ENCODE measurements around the gene PTPRG. TPM values are rescaled to one million over a fixed set of nuclear protein-coding genes. Genes with fewer than 3 reads are reported as not detected.

Gene PTPRG
- total RNA-seq, 2 experiments from 2014 or later = 0.03 to 0.05 TPM

- H3K9me3 Mint-ChIP-seq = no peaks in the 10 kb centered on the region
- H3K27ac ChIP-seq (ENCODE audit: low read depth in 1 of 2, low read length in 2 of 2) = no peak overlapping the region
- no peaks in the 10 kb centered on the region for H3K36me3 Mint-ChIP-seq (ENCODE audit: low read depth)
- H3K4me3 Mint-ChIP-seq = no peak overlapping the region
- no peaks in the 10 kb centered on the region for H3K4me1 Mint-ChIP-seq (ENCODE audit: low read depth)
- no peak for DNase-seq
- no peaks in the 10 kb centered on the region for H3K36me3 ChIP-seq (ENCODE audit: insufficient read depth, low read length)
- ChIA-PET CTCF (no interaction called here), POLR2A (no interaction called here)
- H3K9me3 ChIP-seq (ENCODE audit: control insufficient read depth in 1 of 2, insufficient read depth in 1 of 2, low read length in 2 of 2) = no peaks in the 10 kb centered on the region
- no peak overlapping the region for H3K4me3 ChIP-seq (ENCODE audit: low read length)
- no peak overlapping the region for H3K27ac Mint-ChIP-seq
- H3K27me3 ChIP-seq (ENCODE audit: control insufficient read depth in 1 of 2, insufficient read depth in 2 of 2, low read length in 2 of 2) = no peaks in the 10 kb centered on the region
- TF ChIP-seq CTCF (IDR thresholded peaks at IDR 0.05) = no peak
- intact Hi-C loops (cut with DNase I, micrococcal nuclease) = no loop called here
- H3K27me3 Mint-ChIP-seq = no peaks in the 10 kb centered on the region
- H3K4me1 ChIP-seq (ENCODE audit: insufficient read depth, low read length) = no peaks in the 10 kb centered on the region
- ATAC-seq (ENCODE audit: poor library complexity) = no peak
Measured at GRCh38 chr3:62039586-62039985, 478.2 kb downstream of the PTPRG start.

GRCh38 chr3:62041681-62042080 lies 480.3 kb downstream of the PTPRG start:
- no peaks in the 10 kb centered on the region for H3K9me3 ChIP-seq (ENCODE audit: control insufficient read depth in 1 of 2, insufficient read depth in 1 of 2, low read length in 2 of 2)
- no peaks in the 10 kb centered on the region for H3K36me3 ChIP-seq (ENCODE audit: insufficient read depth, low read length)
- H3K4me1 Mint-ChIP-seq (ENCODE audit: low read depth) = no peaks in the 10 kb centered on the region
- no peak overlapping the region for H3K4me3 ChIP-seq (ENCODE audit: low read length)
- POLR2A ChIA-PET = no interaction called here
- H3K27ac ChIP-seq (ENCODE audit: low read depth in 1 of 2, low read length in 2 of 2) = no peak overlapping the region
- ATAC-seq (ENCODE audit: poor library complexity) (no peak), DNase-seq (no peak)
- H3K4me3 Mint-ChIP-seq = no peak overlapping the region
- CTCF ChIA-PET = no interaction called here
- H3K27me3 ChIP-seq (ENCODE audit: control insufficient read depth in 1 of 2, insufficient read depth in 2 of 2, low read length in 2 of 2) = no peaks in the 10 kb centered on the region
- intact Hi-C loops (cut with DNase I, micrococcal nuclease) = no loop called here
- no peaks in the 10 kb centered on the region for H3K36me3 Mint-ChIP-seq (ENCODE audit: low read depth)
- H3K9me3 Mint-ChIP-seq = no peaks in the 10 kb centered on the region
- TF ChIP-seq CTCF (IDR thresholded peaks at IDR 0.05) = no peak
- H3K4me1 ChIP-seq (ENCODE audit: insufficient read depth, low read length) = no peaks in the 10 kb centered on the region
- no peaks in the 10 kb centered on the region for H3K27me3 Mint-ChIP-seq
- H3K27ac Mint-ChIP-seq = no peak overlapping the region

DNA sequence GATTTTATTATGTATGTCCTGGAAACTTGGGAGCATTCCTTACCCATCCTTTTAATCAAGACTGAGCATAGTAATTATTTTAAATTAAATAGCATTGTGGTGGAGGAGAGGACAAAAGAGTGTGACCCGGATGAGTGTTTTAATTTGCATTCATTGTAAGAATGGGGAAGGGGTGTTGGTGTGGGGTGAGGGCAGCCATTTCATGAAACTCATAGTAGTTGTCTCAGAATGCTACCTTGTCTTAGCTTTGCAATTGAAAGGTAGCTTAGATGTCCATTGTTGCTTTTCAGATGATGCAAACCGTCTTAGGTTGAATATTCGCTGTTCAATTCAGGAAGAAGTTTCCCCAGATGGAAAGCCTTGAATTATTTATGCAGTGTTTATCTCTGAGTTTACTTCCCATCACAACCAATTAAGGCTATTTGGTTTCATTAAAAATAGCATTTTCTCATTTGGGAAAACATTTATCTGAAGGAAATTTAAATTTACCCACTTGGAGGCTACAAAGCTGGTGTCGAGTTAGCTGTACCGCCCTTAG lies 483.6 kb downstream of the PTPRG start:
- intact Hi-C loops (cut with DNase I, micrococcal nuclease) = no loop called here
- ChIA-PET CTCF (no interaction called here), POLR2A (no interaction called here)
- H3K36me3 ChIP-seq (ENCODE audit: insufficient read depth, low read length) = no peaks in the 10 kb centered on the region
- H3K4me3 ChIP-seq (ENCODE audit: low read length) = no peak overlapping the region
- Mint-ChIP-seq H3K4me1 (ENCODE audit: low read depth) (no peaks in the 10 kb centered on the region), H3K36me3 (ENCODE audit: low read depth) (no peaks in the 10 kb centered on the region), H3K27ac (no peak overlapping the region), H3K4me3 (no peak overlapping the region), H3K27me3 (no peaks in the 10 kb centered on the region), H3K9me3 (no peaks in the 10 kb centered on the region)
- no peaks in the 10 kb centered on the region for H3K4me1 ChIP-seq (ENCODE audit: insufficient read depth, low read length)
- DNase-seq (no peak), ATAC-seq (ENCODE audit: poor library complexity) (no peak)
- H3K9me3 ChIP-seq (ENCODE audit: control insufficient read depth in 1 of 2, insufficient read depth in 1 of 2, low read length in 2 of 2) = no peaks in the 10 kb centered on the region
- no peaks in the 10 kb centered on the region for H3K27me3 ChIP-seq (ENCODE audit: control insufficient read depth in 1 of 2, insufficient read depth in 2 of 2, low read length in 2 of 2)
- no peak for TF ChIP-seq CTCF (IDR thresholded peaks at IDR 0.05)
- H3K27ac ChIP-seq (ENCODE audit: low read depth in 1 of 2, low read length in 2 of 2) = no peak overlapping the region

Measured in CD4-positive, alpha-beta T cell (primary cell).